Measurements from ENCODE around the gene NGFR.

GRCh38 chr17:49498029-49498615 is 3.0 kb downstream of the NGFR start:
- TF ChIP-seq POLR2A (IDR thresholded peaks at IDR 0.05) (no peak), CTCF (IDR thresholded peaks at IDR 0.05) (no peak), POLR2AphosphoS5 (IDR thresholded peaks at IDR 0.05) (no peak), EP300 (IDR thresholded peaks at IDR 0.05) (no peak)
